Islet of Langerhans (tissue), 1 donor: ENCODE measurements around the gene GBF1.
"Not testable (repeated sequence)": the region's sequence is repeated elsewhere in the genome, so short reads cannot be mapped to it uniquely, and the experiment has no call there.

Source experiments
- FAIRE-seq: peaks from one replicate; lab custom pipeline; 2011; peaks lifted over from hg19 to GRCh38; lab: Jason Lieb, UNC

Gene GBF1, protein sequence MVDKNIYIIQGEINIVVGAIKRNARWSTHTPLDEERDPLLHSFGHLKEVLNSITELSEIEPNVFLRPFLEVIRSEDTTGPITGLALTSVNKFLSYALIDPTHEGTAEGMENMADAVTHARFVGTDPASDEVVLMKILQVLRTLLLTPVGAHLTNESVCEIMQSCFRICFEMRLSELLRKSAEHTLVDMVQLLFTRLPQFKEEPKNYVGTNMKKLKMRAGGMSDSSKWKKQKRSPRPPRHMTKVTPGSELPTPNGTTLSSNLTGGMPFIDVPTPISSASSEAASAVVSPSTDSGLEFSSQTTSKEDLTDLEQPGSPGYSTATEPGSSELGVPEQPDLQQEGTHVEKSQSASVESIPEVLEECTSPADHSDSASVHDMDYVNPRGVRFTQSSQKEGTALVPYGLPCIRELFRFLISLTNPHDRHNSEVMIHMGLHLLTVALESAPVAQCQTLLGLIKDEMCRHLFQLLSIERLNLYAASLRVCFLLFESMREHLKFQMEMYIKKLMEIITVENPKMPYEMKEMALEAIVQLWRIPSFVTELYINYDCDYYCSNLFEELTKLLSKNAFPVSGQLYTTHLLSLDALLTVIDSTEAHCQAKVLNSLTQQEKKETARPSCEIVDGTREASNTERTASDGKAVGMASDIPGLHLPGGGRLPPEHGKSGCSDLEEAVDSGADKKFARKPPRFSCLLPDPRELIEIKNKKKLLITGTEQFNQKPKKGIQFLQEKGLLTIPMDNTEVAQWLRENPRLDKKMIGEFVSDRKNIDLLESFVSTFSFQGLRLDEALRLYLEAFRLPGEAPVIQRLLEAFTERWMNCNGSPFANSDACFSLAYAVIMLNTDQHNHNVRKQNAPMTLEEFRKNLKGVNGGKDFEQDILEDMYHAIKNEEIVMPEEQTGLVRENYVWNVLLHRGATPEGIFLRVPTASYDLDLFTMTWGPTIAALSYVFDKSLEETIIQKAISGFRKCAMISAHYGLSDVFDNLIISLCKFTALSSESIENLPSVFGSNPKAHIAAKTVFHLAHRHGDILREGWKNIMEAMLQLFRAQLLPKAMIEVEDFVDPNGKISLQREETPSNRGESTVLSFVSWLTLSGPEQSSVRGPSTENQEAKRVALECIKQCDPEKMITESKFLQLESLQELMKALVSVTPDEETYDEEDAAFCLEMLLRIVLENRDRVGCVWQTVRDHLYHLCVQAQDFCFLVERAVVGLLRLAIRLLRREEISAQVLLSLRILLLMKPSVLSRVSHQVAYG (N-terminal part only)

DNA sequence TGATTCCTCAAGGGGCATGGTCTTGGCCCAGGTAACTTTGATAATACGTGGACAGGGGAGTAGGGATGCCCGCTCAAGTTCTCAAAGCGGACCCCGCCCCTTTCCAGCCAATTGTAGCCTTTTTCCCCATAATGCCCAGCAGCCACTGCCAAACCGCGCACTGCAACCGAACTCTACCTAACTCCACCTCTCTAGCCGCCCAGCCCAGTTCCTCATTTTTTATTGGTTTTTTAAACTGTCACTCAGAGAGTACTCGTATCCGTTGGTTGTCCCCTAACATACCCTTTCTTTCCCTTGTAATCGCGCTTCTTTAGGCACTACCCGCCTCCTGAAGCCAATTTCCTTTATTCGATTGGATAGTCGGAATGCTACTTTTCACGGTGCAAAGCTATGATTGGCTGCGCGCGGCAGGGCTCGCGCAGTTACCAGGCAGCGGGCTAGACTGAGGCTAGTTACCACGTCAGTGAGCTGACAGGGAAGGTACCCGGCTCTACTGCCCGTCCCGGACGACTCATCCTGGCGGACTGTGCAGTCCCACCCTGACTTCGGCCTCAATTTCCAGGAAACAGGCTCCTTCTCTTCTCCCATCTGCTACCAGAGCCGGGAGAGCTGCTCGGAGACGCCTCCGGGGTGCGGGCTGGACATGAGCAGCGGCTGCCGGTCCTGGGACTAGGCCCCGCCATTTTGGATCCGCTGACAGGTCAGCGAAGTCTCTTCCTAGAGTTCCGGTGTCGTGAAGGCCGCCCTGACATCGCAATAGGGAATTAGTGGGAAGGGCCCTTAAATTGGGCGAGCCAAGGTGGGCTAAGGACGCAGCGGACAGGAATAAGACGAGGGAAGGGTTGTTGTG is at the start of gene GBF1:
TSS of gene GBF1 (plus strand) at position 451 of the 850 bp plus-strand sequence. CDS start 13,407 bp downstream, outside the sequence.
- FAIRE-seq = peak; percentile 98

DNA sequence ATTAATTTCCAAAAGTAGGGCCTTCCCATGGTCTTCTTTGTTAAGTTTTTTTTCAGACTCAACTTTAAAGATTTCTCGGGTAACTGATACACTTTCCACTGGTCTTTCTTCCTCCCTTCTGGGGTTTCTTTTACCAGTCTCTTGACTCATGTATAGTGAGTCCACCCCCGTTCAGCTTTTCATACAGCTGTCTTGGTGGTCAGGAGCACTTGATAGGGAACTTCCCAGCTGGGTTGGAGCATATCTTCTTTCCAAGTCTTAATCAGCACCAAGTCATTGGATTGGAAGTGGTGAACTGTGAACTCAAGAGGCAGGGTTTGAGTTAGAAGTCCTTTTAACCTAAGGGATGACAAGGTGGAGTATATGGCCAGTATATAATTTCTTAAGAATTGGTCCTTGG is 48.4 kb upstream of the GBF1 start:
- no peak for FAIRE-seq

DNA sequence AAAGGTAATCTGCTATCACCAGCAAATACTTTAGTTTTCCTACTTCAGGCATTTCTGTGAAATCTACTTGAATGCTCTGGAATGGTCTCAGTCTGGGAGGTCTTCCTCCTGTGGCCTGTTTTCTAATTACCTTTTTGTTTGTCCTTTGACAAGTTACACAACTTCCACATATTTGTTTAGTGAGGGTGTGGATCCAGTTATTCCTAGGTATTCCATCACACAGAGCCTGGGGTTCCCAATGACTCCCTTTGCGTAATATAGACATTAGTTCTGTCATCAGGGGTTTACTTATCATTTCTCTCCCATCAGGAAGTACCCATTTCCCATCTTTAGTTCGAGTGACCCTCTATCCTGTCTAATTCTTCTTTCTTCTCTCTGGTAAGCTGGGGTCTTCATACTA is 47.3 kb upstream of the GBF1 start:
- FAIRE-seq = no peak

DNA sequence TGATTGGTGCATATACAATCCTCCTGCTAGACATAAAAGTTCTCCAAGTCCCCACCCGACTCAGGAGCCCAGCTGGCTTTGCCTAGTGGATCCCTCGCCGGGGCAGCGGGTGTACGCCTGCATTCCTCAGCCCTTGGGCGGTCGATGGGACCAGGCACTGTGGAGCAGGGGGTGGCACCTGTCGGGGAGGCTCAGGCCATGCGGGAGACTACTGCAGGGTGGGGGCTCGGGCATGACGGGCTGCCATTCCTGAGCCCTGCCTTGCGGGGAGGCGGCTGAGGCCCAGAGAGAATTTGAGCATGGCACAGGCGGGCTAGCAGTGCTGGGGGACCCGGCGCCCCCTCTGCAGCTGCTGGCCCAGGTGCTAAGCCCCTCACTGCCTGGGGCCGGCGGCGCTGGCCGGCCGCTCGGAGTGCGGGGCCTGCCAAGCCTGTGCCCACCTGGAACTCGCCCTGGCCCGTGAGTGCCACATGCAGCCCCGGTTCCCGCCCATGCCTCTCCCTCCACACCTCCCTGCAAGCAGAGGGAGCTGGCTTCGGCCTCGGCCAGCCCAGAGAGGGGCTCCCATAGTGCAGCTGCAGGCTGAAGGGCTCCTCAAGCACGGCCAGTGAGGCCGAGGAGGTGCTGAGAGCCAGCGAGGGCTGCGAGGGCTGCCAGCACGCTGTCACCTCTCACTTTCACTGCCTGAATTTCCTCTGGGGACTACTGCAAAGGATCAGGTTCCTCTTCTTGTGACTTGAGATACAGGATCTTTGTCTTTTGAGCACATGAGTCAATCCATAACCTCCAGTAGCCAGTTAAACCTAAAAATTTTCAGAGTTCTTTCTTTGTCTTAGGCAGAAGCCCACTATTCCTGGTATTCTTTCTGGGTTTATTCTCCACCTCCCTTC is 44.3 kb upstream of the GBF1 start:
- no peak for FAIRE-seq

DNA sequence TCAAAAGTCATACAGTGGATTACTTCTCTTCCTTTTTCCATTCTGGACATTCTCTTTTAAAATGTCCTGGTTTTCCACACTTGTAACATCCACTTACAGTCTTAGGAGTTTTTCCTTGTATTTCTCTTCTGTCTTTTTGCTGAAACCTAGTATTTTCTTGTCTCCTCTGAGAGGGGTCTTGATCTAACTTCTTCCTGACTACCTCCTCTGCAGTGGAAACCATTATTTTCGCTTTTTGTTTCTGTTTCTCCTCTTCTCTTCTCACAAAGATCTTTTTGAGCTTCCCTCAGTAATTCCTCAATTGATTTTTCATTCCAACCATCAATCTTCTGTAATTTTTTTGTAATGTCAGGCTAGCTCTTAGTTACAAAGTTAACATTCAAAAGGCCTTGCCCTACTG is 42.9 kb upstream of the GBF1 start:
- FAIRE-seq = no peak

DNA sequence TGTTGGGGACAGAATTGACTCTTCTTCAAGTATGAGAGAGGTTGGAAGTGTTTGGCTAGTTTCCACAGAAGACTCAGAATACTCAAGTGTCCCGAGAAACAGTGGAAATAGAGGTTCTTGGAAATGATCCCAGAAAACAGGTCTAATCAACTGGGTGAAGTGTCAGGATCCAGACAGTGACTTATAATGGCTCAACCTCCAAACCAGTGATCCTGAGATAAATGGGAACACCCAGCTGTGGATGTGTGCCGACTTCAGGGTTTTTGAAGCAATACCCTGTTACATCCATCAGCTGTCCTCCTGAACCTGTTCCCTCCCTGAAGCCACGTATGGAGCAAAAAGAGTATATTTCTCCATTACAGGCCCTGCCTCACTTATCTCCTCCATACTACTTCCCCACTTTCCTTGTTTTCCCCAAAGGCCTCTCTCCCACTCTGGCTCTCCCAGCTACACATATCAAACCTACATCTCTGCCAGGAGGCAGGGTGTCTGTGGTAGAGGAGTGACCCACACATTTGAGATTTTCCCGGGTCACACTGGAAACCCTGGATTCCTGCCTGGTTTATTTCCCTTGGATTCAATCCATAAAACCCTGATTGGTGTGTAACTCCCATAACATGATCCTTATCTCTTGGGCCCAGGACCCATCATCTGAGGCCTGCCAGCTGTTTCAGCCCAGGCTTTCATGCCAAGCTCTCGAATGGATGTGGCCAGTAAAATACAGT is 36.9 kb upstream of the GBF1 start:
- no peak for FAIRE-seq

DNA sequence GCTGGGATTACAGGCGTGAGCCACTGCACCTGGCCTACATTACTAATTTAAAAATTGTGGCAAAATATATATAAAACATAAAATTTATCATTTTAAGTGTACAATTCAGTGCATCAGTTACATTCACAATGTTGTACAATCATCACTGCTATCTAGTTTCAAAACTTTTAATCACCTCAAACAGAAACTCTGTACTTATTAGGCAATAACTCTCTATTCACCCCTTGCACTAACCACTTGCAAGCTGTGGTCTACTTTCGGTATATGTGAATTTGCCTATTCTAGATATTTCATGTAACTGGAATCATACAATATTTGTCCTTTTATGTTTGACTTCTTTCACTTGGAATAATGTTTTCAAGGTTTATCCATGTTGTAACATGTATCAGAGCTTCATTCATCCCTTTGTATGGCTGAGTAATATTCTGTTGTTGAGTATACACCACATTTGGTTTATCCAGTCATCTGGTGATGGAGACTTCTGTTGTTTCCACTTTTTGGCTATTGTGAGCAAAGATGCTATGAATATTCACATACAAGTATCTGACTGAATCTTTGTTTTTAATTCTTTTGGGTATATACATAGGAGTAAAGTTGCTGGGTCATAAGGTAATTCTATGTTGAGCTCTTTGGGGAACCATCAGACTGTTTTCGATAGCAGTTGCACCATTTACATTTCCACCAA is 33.6 kb upstream of the GBF1 start:
- no peak for FAIRE-seq

DNA sequence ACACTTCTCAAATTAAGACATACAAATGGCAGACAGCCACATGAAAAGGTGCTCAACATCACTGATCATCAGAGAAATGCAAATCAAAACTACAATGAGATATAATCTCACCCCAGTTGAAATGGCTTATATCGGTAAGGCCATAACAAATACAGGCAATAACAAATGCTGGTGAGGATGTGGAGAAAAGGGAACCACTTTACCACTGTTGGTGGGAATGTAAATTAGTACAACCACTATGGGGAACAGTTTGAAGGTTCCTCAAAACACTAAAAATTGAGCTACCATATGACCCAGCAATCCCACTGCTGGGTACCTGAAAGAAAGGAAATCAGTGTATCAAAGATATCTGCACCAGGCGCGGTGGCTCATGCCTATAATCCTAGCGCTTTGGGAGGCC is 31.7 kb upstream of the GBF1 start:
- FAIRE-seq = not testable (repeated sequence)

DNA sequence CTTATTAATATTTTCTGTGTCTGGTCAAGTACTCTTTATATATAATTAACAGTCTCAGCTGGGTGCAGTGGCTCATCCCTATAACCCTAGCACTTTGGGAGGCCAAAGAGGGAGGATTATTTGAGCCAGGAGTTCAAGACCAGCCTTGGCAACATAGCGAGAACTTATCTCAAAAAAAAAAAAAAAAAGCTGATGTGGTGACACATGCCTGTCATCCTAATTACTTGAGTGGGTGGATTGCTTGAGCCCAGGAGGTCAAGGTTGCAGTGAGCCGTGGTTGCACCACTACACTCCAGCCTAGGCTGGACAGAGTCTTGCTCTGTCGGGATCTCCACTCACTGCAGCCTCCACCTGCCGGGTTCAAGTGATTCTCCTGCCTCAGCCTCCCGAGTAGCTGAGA is 26.0 kb upstream of the GBF1 start:
- no peak for FAIRE-seq

DNA sequence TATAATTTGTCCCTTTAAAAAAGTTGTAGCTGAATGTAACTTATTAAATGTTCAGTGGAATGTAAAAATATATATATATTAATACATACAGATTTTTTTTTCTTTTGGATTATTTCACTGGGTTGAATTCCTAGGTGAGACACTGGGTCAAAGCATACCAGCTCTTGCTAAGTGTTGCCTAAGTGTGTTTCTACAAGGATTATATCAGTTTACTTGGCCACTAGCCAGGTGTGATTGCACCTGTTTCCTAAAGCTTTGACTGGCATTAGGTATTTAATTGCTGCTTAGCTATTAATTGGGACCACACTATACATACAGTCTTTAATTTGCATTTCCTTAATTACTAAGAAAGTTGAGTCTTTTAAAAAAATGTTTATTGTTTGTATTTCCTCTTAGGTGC is 24.7 kb upstream of the GBF1 start:
- no peak for FAIRE-seq

DNA sequence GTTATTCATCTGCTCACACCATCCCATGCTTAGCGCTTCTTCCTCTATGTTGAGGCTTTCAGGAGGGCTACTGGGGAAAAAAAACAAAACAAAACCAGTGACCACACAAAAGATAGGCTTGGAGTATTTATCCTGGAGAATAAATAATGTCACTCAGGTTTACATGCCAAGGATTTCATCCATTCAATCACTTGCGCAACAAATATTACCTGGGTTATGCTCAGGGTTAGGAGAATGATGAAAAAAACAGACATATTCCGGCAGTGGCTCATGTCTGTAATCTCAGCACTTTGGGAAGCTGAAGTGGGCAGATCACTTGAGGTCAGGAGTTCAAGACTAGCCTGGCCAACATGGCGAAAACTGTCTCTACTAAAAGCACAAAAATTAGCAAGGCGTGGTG is 22.5 kb upstream of the GBF1 start:
- no peak for FAIRE-seq

DNA sequence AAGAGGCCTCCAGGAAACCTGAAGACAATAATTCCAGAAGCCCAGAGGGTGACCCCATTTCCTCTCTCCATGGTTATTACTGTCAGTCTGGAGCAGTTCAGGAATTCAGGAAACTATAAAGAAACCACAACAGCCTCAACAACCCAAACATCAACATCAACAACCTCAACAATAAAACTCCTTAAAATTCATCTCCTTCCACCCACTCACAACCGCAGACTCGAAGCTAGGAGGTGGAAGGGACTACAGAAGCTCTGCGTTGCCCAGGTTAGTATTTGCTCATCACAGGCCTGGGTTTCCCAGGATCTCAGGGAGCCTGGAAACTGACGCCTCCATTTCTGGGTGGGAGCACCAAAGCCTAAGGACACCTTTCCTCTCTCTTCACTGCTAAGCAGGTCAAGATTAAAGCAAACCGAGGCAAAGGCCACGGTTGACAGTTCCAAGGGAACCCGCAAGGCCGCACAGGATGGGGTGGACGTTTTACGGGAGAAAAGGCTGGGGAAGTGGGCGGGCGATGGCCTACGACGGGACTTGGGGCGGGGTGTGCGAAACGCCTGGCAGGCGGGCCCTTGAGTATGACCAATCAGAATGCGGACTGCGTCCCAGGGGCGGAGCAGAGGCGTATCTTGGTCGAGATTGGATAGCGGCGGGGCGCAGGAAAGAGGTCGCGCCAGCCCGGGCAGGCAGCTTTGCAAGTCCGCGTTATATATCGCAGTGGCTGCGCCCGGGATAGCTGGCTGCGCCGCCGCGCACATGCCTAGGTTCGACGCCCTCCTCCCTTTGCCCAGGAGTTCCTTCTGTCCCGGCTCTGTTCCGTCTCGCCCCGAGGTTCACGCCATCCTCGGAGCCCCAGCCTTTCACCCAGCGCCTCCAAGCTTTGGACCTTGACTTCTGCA is 19.4 kb upstream of the GBF1 start, which contains the start of gene ELOVL3:
TSS of gene ELOVL3 (plus strand) at position 654 of the 896 bp plus-strand sequence. CDS start 250 bp downstream, outside the sequence.
- FAIRE-seq = no peak

DNA sequence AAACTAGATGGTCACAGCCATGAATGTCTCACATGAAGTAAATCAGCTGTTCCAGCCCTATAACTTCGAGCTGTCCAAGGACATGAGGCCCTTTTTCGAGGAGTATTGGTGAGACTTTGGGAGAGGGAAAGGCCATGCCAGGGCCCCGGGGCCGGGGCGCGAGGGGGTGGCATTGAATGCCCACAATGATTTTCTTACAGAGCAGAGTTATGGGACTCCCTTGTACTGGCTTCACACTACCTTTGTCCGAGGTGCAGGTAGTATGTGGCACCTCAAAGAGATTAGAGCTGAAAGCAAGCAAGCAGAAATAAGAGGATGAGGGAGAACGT is 18.8 kb upstream of the GBF1 start:
- FAIRE-seq = no peak

DNA sequence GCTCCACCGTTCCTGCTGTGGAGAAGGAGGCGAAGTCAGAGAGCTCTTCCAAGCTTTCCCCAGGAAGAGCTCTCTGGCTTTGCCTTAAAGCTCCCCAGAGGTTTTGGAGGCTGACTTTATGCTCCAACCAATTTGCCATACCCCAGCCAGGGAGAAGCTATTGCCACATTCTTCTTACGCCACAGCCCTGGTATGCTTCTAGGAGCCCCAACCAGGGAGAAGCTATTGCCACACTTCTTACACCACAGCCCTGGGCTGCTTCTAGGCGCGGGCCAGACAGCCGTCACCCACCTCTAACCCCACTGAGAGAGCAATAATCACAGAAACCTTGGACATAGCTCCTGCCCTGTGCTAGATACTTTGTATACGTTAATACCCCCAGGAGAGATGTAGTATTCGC is 18.3 kb upstream of the GBF1 start:
- no peak for FAIRE-seq

DNA sequence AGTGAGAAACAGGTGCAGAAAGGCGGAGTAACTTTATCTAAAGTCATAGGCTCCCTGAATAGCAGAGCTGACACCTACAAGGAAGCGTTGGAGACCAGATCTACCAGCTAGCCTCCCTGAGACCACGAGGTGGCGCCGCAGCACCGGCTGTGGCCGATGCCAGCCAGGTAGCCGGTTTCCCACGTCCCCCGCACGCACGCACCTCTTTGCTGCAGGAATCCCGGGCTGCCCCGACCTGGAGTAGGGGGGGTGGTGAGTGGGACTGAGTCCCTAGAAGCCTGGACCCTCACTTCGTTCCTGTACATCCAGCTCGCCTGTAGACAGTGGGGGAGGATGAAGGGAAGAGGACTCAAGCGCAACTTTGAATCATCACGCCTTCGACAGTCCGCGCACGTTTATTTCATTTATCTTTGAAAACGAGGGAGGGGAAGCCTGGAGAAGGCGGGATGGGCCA is 15.5 kb upstream of the GBF1 start:
- no peak for FAIRE-seq

DNA sequence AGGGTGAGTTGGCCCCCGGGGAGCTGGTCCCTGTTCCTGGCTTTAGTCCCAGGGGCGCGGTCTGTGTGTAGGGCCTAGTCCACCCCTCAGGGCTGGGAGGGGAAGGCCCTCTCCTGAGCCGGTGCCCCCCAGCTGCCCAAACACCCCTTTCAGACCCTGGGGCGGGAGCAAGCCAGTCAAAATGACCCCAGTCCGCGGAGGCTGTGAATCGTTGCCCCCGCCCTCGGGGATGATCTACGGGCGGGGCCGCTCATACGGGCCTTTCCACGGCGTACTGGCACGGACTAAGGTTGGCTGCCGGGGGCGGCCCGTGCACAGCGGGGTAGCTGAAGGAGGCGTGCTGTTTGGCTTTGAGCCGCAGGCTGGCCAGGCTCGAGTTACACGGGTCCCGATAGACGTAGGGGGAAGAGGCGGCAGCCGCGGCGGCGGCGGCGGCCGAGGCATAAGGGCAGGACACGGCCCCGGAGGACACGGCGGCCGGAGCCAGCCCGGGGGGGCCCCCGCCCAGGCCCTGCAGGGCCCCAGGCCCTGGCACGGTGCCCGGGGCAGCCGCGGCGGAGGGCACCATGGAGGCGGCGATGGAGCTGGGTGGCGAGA is 15.0 kb upstream of the GBF1 start:
- FAIRE-seq = no peak

DNA sequence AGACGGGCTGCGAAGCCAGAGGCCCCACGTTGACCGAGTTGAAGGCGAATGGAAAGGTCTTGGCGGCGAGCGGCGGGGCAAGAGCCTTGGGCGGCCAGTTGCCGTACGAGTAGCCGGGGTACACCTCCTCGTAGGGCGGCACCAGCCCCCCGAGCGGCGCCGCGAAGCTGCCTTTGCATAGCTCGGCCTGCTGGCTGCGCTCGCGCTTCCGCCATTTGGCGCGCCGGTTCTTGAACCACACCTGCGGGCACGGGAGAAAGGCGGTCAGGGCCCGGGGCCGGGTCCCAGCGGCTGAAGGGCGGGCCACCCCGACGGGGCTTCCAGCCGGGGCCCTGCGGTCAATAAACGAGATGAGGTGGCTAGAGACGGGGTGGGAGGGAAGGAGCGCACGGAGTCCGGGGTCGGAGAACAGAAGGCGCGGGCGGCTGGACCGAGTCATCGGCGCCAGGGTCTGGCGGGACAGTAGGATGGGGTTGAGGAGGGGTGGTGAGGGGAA is 14.4 kb upstream of the GBF1 start:
- FAIRE-seq = no peak
